ENCODE results near the gene PPP1R15B.
A peak's percentile ranks its signal among the peaks of the same experiment; 100 is the strongest.

Gene PPP1R15B

DNA sequence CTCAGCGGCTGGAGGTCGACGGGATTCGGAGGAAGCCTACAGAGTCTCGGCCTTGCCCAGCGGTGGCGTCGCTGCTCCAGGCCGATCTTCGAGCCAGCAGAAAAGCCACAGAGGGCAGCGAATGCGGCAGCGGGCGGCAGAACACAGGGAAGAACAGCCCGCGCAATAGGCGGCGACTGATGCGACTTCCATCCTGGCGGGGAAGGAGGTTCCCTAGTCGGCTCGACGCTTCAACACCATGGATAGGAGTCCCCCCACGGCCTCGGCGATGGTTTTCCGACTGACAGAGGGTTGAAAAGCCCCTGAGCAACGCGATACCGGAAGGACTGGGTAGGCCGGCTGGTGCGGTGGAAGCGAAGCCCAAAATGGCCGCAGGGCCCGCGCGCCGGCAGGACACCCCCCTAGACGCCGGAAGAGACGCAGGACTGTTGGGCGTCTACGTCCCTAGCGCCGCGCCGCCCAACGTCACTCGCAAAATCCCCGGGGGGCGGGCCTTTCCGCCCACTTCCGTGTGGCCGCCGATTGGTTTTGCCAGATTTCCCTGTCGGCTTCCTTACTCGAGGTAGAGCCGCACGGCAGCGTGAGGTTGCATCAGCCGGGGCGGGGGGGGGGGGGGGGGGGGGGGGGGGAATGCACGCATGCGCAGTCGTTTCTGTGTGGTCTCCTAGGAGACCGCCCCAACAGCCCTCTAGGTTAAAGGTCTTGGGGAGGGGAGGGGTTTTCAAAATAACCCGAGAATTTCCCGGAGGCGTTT, at the start of gene PPP1R15B:
Gene PPP1R15B, minus strand, starts transcription at position 367 of the 754 bp plus-strand sequence. CDS start 406 bp downstream, outside the sequence.
- peak; percentile 98 for DNase-seq (ENCODE audit: low read depth)

DNA sequence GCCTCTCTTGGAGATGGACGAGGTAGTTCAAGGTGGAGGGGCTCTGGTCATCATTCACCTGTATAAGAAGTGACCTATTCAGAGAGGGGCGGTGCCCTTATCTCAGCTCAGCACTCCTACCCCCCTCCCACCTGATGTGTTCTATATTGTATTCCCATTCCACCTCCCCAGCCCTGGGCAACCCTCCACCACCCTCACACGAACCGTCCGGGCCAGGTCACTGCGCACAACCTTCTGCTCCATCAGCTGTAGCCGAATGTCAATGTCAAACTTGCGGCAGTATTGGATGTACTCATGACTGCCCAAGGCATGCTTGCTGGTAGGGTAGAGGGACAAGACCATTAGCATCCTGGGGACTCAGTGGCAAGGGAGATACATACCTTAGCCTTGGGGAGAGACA, 48.7 kb upstream of the PPP1R15B start:
- no peak for DNase-seq (ENCODE audit: low read depth)

DNA sequence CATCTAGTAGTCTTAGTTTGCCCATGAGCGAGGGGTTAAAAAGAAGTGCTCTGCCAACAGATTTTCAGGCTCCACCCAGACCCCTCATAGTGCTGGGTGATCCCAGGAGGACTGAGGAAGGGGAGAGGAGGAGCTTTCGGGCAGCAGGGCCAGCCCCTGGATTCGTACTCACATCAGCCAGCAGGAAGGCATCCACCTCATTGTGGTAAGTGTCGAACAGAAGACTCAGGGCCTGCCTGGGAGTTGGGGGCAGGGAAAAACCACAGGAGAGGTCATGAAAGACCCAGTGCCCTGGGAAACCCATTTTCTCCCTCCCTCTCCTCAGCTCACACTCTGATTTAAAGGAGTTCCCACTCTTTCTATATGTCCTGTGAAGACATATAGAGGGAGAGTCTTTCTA, 48.1 kb upstream of the PPP1R15B start:
- no peak for DNase-seq (ENCODE audit: low read depth)

DNA sequence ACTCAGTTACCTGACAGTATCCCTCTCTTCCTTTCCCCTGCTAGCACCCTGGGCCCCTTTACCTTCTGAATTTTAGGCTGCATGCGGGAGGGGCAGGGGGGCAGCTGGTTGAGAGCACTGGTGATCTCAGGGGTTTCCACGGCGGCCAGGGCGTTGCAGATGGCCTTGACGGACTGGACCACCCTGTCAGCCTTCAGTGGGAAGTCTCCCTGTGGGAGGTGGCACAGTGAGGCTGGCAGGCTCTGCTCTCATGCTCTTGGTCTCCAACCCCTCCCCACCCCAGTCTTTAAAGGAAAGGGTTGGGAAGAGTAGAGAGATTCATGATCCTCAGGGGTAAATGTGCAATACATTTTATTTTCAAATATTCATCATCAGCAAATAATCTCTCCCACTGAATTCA, 46.0 kb upstream of the PPP1R15B start:
- DNase-seq (ENCODE audit: low read depth): no peak

DNA sequence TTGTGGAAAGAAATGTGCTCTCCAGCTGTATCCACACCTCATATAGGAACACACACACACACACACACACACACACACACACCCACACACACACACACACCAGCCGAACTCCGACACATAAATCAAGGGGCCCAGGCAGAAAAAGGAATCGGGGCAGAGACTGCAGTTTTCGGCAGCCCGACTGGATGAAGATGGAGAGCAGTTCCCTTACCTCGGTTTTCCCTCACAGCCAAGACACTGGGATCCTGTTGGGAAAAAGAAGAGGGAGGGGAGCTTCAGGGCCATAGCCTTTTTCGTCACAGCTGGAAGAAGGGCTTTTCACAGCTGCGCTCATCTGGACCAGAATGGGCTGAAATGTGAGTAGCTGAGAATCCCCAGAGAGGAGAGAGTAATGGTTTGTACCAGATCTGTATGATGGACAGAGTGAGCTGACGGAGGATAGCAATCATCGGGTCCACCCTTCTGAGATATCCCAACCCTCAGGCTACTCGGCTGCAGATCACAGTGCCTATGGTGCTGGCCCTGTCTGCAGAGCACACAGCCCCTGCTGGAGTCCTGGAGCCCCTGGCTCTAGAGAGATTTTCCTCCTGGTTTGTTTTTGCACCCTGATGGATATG, 45.3 kb upstream of the PPP1R15B start:
- DNase-seq (ENCODE audit: low read depth): no peak

DNA sequence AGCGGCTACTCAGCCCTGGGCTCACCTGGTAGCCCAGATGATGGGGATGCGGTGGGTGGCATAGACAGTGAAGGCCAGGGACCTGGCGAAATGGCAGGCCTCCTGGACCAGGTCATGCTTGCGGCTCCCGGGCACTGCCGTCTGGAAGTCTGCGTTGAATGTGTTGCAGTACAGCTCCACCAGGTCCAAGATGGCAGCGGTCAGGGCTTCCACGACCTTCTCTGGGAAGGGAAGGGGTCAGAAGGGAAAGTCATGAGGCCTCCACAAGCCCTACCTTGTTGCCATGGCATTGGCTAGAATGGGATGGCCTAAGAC, 44.2 kb upstream of the PPP1R15B start:
- DNase-seq (ENCODE audit: low read depth): no peak

DNA sequence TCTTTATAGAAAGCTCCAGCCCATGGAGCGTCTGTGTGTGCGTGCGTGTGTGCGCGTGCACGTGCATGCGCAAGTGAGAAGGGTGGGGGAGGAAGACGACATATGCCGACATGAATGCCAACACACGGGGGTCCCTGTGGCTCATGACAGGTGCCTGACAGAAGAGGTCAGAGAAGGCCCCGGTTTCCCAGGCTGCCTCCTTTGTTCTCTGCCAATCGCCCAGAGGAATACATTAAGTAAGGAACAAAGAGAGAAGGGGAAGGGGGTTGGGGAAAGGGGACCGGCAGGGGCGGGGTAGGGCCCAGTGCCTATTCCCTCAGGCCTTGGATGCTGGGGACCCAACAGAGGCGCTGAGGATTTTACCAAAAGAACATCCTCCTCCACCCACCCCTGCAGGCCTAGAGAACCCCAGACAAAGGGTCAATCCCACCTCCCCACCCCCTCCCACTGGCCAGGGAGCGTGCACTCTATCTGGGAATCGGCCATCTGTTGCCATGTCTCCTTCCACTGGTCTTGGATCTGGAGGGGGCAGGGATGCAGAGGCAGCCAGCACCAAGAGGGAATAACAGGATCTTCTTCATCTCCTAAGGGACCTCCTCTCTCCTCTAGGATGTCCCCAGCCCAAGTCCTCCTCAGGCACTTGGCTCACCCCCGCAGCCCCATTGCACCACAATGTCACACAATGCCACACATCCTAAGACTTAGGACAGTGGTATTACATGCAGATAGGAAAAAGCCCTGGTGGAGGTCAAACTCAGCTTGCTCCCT, 43.6 kb upstream of the PPP1R15B start:
- DNase-seq (ENCODE audit: low read depth): no peak

DNA sequence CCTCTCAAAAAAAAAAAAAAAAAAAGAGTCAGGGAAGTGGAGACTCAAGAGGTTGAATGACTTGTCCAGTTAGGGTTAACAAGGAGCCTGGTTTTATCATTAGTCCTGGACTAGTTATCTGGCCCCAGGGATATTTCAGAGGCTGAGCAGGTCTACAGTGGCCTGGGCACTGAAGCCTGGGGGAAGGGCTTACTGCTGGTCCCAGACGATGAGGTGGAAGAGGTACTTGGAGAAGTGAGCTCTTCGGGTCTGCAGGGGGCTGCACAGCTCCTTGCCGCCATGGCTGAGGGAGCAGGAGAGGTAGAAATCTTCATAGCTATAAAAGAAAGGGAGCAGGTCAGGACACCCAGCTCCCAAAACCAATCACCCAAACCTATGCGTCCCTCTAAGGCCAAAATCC, 42.9 kb upstream of the PPP1R15B start:
- DNase-seq (ENCODE audit: low read depth): no peak

DNA sequence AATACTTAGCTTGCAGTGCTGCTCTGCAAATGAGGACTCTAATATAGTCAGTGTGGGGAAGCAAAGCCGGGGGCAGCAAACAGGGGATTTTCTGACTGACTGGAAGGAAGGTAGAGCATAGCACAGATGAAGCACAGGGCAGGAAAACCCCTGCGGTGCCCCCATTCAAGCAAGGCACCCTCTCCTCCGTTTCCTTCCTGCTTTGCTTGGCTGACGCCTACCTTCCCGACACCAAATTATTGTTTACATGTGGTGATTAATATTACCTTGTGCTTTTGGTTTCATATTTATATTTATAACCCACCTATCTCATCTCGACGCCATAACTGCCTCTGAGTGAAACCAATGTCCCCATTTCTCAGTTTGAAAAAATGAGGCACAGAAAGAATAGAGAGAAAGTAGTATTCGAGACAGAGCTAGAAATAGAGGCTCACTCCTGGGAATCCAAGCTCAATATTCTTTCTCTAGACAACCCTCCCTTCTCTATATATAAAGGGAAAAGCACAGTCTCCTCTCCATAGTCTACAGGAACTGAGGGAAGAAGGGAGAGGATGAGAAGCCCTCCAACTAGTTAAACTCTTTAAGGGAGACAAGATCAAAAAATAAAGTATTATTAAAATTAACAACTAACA, 41.6 kb upstream of the PPP1R15B start:
- no peak for DNase-seq (ENCODE audit: low read depth)

DNA sequence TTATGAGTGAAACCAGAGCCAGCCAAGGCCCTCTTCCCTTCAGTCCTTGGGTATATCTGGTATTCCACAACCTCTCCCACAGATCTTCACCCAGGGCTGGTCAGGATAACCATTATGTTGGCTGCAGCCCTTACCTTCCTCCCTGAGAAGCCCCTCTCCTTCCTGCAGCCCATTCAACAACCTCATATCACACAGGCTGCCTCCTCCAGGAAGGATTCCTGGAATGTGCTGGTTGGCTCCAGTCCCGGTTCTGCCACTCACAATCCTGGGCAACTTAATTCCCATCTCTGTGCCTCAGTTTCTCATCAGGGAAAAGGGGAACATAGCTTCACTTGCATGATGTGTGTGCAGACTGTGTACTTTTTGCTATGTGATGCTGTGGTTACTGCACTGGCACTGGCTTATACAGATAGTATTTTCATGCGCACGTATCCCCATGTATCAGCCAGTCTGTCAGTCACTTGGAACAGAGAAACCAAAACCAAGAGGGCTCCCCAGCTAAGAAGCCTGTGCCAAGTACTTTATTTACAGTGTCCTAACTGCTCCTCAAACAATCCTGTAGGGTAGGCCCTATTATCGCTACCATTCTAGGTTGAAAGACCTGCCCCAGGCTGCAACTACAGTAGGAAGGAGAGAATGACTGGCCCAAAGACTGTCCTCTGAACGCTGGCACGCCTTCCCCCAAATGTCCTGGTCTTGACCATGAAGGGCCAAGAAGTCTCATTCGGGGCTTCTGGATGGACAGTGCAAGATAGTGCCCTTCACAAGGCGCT, 39.9 kb upstream of the PPP1R15B start:
- DNase-seq (ENCODE audit: low read depth): no peak

DNA sequence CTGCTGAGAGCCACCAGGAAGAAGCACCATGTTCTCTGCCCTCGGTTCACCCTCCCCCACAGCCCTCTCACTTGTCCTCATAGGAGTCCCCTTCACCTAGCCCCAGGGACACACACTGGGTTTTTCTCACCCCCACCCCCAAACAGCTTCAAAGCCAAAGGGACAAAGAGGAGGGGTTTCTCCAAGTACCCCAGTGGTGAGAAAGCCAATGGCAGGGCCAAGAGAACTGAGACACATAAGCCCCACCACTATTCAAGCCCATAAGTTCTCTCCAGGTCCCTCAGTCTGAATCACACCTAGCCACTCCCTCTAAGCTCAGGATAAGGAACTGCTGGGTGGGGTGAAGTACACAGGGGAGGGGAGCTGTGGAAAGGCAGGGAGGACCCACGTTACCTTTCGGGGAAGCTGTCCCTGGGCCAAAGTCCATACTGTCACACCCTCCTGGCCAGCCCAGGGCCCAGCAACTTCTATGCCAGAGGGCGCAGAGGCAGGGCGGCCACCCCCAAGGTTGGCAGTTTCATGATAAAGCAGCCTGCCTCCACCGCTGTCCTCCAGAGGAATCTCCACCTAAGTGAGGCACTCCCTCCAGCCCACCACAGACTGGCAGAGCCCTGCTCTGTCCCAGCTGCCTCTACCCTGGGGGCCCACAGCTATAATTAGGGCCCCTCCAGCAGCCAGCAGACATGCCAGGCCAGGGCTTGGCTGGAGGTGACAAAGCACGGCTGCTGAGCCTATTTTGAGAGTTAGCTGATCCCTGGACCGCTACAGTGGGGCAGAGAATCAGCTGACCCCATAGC, 39.0 kb upstream of the PPP1R15B start:
- no peak for DNase-seq (ENCODE audit: low read depth)

DNA sequence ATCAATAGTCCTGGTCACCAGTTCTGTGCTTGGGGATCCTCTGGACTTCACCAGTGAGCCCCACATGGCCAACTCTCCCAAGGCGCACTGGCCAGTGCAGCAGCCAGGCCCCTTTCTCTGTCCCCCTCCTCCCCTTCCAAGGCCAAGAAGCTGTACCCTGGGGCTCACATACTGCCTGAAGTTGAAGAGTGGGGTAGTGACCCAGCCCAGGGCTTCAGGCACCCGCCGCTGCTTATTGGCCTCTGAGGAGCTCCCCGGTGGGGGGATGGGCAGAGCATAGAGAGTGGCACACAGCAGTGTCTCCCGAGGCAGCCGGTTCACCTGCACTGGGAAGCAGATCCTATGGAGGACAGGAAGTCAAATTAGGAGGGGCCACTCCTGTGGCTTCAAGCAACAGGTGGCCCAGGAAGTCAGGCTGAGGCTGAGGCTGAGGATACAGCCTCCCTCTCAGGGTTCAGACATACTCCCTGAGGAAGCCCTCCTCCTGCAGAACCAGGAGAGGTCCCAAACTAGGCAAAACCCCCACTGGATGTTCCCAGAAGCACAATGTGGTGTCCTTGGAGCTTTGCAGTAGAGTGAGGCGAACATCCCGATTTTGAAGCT, 38.2 kb upstream of the PPP1R15B start:
- no peak for DNase-seq (ENCODE audit: low read depth)

DNA sequence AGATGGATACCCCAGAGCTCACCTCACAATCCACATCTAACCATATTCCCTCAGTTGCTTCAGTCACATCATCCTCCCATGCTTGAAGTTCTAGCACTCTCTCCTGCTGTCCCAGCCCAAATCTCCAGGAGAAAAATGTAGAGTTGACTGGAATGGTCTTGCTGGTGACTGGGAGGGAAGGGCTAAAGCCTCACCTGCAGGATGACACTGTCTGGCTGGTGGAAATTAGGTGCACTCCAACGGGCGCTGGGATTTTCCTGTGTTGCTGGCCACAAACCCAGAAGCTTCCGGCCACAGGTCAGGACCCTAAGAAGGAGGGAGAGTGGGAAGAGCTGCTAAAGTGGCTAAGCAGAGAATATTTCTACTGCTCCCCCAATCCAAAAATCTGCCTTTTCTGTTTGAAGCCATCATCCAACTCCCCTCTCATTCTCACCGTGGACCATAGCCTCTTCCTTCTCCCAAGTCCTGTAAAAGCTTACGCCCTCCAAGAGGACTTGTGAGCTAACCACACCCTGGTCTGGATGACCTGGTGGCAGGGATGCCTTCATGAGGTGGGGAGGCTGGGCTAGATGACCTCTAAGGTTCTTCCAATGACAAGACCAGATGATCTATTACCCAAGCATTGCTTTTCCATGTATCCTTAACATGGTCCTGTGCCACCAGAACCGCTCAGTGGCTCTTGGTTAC, 37.5 kb upstream of the PPP1R15B start:
- DNase-seq (ENCODE audit: low read depth): no peak

DNA sequence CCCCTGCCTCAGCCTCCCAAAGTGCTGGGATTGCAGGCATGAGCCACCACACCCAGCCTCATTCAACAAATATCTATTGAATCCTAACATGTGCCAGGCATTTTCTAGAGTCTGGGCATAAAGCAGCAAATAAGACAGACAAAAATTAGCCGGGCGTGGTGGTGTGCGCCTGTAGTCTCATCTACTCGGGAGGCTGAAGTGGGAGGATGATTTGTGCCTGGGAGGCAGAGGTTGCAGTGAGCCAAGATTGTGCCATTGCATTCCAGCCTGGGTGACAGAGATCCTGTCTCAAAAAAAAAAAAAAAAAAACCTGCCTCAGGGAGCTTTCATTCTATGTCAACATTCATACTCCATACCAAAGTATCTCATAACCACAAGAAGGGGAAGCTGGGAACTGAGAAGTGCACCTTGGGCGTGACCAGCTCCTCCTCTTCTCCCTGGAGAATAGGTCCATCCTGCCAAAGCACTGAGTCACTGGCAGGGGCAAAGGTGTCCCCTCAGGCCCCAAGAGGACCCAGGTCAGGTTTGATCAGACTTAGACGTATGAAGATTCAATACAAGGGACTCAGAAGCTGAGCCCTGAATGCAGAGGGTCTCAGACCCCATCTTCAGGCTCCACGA, 36.8 kb upstream of the PPP1R15B start:
- no peak for DNase-seq (ENCODE audit: low read depth)

DNA sequence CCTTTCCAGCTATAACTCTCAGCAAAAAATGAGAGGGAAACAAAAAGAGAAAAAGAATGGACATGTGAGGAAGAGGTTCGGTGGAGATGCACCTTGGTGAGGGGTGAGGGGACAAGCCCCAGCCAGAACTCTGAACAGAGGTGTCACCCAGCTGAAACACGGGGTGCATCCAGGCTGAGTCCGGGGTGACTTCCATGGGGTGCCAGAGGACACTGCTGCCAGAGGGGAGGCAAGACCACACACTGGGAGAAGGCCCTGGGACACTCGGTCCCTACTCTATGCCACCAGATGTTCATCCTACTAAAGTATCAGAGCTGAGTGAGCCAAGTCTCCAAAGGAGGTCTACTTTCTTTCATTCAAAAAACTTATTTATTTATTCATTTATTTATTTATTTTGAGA, 36.1 kb upstream of the PPP1R15B start:
- no peak for DNase-seq (ENCODE audit: low read depth)

DNA sequence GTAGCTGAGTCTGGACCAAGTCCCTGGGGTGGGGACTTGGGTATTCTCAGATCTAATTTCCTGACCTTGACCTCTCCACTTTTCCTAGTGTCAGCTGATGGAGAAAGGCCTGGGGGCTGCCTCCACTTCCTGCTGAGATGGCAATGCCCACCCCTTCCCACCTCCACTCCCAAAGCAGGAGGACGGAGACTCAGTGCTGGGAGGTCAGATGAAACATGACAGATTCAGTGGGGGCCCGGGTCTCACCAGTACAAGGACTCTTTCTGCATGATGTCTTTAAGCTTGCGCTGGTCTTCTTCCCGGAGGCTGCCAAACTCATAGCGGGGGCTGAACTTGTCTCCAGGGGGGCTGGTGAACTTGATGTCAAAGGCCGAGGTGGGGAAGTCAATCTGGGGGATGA, 35.6 kb upstream of the PPP1R15B start:
- no peak for DNase-seq (ENCODE audit: low read depth)

DNA sequence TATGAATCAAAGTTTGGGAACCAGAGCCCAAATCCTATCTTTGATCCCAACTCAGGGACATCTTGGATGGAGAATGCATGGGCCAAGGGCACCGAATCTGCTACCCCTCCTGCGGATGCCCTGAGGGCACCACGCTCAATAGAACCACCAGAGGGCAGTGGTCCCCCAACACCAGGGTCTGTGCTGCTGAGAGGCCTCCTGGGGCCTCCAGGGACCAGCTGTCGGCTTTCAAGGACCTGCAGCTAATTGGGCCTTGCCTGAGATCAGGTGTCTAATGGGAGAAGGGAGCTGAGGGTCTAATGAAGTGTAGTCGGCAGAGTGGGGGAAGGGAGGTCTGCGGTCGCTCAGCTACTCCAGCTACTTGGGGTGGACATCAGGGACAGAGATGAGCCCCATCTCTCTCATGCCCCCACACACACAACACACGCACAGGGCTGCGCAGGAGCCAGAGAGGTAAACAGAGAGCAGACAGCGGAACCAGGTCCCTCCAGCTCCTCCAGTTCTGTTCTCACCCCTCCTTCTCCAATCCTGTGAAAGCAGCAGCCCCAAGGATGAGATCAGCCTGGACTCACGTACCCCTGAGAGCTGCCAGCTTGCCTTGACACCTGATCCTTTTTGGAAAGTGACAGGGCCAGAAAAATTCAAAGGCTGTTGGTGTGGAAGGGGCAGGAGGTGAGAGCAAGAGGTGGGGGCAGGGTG, 34.9 kb upstream of the PPP1R15B start:
- no peak for DNase-seq (ENCODE audit: low read depth)

DNA sequence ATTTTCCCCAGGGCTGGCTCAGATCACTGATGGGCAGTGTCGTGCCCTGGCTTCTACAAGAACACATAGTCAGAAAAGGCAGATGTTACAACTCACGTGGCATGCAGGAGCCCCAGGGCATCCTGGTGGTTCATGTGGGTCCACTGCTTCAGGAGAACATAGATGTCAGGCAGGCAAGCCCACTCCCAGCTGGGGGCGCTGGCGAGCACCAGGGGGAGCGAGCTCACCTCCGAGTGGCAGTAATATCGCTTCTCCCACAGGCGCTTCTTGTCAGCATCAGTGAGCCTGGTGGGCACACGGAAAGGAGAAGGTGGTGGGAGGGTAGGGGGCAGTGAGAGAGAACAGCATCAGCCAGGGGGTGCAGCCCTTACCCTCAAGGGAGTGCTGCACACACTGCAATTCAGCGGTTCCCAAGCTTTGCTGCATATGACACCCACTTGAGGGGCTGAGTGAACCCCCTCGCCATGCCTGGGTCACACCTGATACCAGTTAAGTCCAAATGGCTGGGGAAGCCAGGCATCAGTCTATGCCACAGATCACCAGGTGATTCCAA, 34.3 kb upstream of the PPP1R15B start:
- DNase-seq (ENCODE audit: low read depth): no peak

Data from GM04504 (cell line).